ENCODE data around the gene PEX10. TPM values are rescaled to one million over a fixed set of nuclear protein-coding genes. Genes with fewer than 3 reads are reported as not detected.

PEX10 gene
- total RNA-seq, 1 experiment from 2014 or later = 20.3 TPM

DNA sequence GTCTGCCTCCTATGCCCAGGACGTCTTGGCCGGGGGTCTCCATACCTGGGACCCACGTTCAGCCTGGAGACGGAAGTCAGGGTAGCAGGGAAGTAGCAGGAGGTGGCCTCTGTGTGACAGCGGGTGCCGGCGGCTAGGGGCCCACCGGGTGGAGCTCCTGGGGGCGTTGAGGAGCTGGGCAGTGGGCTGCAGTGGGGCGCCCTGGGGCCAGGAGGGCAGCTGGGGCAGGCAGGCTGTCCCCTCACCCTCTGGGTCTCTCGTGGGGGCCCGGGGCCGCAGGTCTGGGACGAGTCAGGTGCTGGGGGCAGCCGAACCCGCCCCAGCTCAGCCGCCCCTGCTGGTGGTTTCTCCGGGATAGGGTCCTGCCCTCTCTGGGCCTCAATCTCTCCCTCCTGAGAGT lies 14.7 kb upstream of the PEX10 start:
- DNase-seq (ENCODE audit: extremely low read depth, low read depth) = no peak

GRCh38 chr1:2426540-2426939 lies 14.2 kb upstream of the PEX10 start:
- DNase-seq (ENCODE audit: extremely low read depth, low read depth) = no peak

DNA sequence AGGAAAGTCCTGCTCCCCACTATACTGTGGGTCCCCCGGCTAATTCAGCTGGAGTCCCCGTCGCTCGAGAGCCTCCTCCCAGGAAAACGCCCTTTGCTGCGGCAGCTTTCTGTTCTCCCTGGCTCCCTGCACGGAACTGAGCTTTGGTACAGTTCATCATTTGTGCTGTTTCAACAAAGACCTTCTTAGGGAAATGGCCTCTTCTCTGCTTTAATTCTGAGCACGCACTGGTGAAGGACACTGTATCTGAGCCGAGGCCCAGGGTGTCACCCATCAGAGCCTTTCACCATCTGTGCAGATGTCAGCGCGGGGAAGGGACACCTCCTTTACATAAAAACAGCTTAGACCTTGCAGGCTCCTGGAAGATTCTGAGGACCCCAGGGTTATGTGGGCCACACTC lies 13.5 kb upstream of the PEX10 start:
- DNase-seq (ENCODE audit: extremely low read depth, low read depth) = no peak

DNA sequence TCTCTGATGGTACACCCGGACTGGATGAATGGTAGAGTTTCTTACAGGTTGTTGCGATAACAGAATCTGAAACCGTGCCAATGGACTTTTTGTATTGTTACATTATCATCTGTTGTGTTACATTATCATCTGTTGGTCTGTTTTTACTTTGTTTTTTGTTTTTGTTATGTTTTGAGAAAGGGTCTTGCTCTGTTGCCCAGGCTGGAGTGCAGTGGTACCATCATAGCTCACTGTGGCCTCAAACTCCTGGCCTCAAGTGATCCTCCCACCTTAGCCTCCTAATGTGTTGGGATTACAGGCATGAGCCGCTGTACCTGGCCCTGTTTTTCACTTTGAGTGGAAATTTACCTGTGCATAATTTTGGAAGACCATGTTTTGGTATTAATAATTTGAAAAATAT lies 10.2 kb upstream of the PEX10 start:
- DNase-seq (ENCODE audit: extremely low read depth, low read depth) = no peak

- DNase-seq (ENCODE audit: extremely low read depth, low read depth) = no peak
These were observed 7.1 kb upstream of the PEX10 start for GRCh38 chr1:2419416-2419815.

DNA sequence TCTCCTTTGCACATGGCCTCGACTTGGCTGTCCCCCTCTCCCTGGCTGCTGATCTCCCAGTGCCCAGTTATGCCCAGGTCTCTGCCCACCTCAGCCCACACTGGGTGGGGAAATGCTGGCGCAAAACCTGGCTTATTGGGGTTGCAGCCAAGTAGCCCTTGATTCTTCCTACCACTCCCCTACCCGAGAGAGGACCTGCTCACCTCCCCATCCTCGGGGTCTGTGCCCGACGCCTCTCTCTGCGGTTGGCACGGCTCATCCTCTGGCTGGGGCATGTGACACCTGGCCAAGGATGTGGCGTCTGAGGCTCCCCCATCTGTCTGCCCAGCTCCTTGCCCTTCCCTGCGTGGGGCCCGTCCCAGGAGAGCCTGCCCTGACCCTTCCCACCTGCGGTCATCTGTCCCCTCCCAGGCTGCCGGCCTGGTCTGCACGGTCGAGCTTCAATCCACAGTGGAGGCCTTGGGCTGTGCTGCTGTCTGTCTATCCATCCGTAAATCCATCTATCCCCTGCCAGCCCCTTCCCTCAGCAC lies 6.5 kb upstream of the PEX10 start:
- DNase-seq (ENCODE audit: extremely low read depth, low read depth) = no peak

- DNase-seq (ENCODE audit: extremely low read depth, low read depth) = no peak
These were observed 5.5 kb upstream of the PEX10 start for GRCh38 chr1:2417833-2418225.

DNA sequence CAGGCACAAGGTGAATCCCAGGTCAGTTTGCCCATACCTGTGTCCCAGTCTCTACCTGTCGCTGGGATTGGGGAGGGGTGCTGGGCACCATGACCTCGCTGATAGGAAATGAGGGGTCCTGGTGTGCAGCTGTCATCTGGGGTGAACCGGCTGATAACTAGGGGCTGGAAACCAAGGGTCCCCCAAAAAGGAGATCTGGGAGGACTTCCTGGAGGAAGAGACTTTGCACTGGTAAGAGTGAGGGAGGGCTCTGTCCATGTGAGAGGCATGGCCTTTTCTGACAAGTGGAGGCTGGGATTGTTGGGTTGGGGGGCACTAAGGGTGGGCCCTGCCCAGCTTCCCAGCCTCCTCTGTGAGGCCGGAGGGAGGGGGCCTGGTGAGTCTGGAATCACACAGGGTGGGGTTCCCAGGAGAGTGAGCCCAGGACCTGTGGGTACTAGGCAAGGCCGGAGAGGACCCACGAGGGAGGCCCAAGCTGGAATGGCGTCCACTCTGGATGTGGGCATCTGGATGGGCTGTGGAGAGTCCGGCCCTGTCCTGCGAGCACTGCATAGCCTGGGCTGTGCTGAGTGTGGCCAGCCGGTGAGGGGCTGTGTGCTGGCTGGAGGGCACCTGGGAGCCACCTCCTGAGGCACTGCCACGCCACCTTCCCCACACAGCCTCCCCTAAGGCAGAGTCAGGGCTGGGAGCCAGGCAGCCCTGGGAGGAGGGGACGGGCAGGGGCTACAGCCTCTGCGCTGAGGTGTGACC lies 4.9 kb upstream of the PEX10 start:
- no peak for DNase-seq (ENCODE audit: extremely low read depth, low read depth)

DNA sequence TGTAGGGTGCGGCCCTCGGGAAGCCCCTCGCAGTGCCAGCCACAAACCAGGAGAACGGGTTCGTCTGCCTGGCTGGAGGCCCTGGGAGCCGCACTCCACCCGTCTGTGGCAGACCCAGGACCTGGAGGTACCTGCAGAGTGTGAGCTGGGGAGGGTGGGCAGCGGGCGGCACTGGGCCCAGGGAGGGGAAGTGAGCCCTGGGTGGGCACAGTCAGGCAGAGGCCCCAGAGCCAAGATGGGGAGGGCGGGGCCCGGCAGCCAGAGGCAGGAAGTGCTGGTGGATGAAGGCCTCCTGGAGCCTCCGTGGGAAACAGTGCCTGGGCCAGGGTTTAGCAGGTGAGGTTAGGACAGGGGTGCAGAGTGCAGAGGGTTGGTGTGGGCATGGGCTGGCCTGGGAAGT lies 4.0 kb upstream of the PEX10 start:
- DNase-seq (ENCODE audit: extremely low read depth, low read depth) = no peak

DNA sequence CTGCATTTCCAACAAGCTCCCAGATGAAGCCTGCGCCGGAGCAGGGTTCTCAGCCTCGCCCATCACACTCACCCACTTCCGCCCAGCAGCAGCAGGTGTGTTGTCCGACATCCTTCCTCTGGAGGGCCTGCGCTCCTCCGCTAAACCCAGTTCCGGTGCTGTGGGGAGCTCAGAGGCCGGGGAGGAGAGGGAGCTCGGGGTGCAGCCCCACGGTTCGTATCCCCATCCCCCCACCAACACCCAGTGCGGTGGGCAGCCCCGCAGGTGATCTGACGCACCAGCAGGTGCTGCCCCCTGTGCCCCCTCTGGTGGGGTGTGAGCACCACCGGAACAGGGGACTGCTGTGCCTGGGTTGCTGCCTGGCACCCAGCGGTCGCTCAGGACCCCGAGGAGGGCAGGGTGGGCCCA lies 3.4 kb upstream of the PEX10 start:
- DNase-seq (ENCODE audit: extremely low read depth, low read depth) = no peak

- no peak for DNase-seq (ENCODE audit: extremely low read depth, low read depth)
These were observed 3.0 kb upstream of the PEX10 start for GRCh38 chr1:2415337-2415736.

- DNase-seq (ENCODE audit: extremely low read depth, low read depth) = peak; percentile 36
These were observed 2.1 kb upstream of the PEX10 start for GRCh38 chr1:2414297-2414958.

DNA sequence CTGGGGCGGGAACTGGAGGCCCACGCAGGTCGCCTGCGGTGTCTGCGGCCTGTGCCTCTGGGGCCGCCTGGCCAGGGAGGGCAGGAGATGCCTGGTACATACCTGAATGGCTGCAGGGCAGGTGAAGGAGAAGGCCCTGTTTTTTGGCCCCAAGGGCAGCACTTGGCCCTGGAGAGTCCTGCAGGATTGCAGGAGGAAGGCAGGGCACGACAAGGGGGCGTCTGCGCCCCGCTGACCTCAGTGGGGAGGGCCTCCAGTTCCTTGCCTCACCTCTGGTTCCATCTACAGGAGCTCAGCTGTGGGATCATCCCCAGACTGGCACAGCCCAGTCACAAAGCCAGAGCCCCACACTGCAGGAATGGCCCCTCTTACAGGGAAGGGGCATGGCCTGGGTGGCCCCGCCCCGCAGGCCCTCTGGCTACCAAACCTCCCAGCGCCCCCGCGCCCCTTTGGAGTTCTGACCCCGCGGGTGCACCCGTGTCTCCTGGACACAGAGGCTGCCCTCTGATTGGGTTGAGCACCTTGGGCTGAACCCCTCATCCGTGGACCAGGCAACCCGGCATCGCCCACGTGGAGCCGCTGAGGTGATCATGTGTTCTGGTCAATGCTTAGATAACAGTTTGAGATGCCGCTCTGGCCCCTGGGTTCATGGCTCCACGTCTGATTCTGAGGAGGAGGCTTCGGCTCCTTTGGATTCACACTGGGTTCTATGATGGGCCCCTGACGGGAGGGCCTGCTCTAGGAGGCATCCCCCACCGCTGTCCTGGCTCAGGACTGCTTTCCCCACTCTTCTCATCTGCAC lies 1.3 kb upstream of the PEX10 start:
- DNase-seq (ENCODE audit: extremely low read depth, low read depth) = no peak

DNA sequence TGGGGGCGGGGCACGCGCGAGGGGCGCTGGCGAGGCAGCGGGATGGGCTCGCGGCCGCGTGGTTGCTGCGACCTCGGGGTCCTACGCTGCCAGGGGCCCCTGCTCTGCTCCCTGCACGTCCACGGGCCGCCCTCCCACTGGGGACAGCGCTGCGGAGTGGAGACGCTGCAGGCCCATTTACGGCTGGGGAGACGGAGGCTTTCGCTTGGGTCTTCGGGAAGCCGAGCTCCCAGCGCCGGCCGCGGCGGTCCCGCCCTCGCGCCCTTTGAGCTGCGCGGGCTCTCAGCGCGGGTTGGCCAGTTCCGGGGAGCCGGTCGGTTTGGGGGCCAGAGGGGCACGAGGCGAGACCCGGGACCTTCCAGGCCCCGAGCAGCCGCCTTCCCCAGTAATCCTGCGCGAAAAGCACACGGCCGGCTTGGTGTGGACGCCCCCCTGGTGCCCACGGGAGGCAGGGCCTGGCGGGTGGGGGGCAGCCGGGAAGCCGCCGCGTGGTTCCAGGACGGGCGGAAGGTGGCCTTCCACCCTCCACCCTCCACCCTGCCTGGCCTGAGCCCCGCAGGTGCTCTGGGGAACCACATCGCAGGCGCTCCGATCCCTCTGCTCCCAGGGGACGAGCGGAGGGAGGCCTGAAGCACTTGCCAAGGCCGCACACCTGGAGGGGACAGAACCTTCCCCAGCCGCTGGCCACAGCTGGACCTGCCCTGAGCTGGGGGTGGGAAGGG lies 570 bp upstream of the PEX10 start:
- DNase-seq (ENCODE audit: extremely low read depth, low read depth) = no peak

DNA sequence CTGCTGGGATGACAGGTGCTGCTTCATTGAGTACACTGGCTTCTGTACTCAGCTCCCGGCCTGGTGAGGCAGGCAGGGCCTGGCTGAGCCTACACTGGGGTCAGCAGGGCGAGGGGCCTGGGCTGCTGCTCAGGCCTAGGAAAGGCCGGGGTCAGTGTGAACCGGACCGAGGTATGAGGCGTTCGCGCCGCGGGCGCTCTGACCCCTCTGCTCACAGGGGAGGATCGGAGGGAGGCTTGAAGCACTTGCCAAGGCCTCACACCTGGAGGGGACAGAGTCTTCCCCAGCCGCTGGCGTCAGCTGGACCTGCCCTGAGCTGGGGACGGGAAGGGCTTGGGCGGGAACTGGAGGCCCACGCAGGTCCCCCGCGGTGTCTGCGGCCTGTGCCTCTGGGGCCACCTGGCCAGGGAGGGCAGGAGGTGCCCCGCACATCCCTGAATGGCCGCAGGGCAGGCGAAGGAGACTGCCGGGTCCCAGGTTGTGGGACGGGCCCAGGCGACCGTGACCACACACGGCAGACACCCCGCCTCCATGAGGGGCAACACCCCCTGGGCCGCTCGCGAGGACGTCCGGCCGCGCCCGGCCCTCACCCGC lies 466 bp downstream of the PEX10 start:
- no peak for DNase-seq (ENCODE audit: extremely low read depth, low read depth)

DNA sequence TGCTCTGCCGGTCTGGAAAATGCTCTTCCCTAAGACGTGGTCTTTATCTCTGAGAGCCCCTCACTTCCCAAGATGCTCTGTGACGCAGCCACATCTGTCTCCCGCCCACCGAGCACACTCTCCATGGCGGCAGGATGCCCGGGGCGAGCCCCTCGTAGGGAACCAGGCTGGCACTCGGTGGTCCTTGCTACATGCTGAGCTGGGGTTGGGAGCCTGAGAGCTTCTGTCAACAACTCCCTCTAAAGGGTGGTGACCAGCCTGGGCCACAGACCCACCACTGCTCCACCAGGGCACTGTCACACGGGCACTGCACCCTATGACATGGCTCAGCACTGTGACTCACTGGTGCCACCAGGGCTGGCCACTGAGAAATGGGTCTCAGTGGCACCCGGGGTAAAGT lies 2.6 kb downstream of the PEX10 start:
- DNase-seq (ENCODE audit: extremely low read depth, low read depth) = no peak

GRCh38 chr1:2408859-2409276 lies 3.5 kb downstream of the PEX10 start:
- DNase-seq (ENCODE audit: extremely low read depth, low read depth) = no peak

GRCh38 chr1:2408456-2408855 lies 3.9 kb downstream of the PEX10 start:
- DNase-seq (ENCODE audit: extremely low read depth, low read depth) = no peak

GRCh38 chr1:2407991-2408275 lies 4.4 kb downstream of the PEX10 start:
- DNase-seq (ENCODE audit: extremely low read depth, low read depth) = no peak

DNA sequence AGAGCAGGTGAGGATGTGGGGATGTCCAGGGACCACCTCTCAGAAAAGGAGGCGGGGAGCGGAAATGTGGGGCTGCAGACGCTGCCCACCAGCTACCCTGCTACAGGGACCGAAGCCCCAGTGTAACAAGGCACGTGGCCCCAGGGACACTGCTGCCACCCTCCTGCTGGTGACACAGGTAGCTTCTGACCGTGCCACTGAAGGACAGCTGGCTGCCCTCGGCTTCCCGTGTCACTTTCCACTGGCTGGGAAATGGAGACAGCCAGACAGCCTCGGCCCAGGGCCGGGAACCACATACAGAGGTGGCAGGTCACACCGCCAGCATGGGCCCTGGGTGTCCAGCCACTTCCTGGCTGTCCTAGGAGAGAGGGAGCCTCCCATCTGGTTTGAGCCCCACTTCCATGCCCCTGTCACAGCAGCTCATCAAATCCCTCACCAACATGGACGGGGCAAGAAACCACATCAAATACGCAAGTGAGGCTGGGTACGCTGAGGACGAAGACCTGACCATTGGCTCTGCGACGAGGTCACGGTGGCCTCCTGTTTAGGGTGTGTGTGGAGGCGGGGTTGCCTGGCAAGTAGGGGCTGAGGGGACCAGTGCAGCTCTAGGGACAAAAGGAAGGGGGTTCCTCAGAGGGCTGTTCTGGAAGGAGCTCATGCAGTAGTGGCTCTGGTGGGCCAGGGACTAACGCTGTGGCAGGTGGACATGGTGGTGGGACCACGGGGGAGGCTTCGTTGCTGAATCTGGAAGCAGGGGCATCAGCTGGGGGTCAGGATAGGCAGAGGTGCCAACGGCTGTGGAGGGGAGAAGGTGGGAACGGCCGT lies 5.0 kb downstream of the PEX10 start:
- no peak for DNase-seq (ENCODE audit: extremely low read depth, low read depth)

All from NCI-H460 (cell line).